OCI-M2 (cell line): ENCODE measurements around the gene LRP1B.
"Not testable (repeated sequence)": the region's sequence is repeated elsewhere in the genome, so short reads cannot be mapped to it uniquely, and the experiment has no call there.

Source experiments
- DNase-seq: peaks from one replicate; lab custom pipeline; 2025; ENCODE audit not compliant: unreplicated experiment; lab: John Stamatoyannopoulos, UW

LRP1B gene

GRCh38 chr2:140509765-140510164 is 1621.1 kb downstream of the LRP1B start:
- no peak for DNase-seq

GRCh38 chr2:140508756-140509155 is 1622.1 kb downstream of the LRP1B start:
- no peak for DNase-seq

GRCh38 chr2:140506606-140507005 is 1624.2 kb downstream of the LRP1B start:
- no peak for DNase-seq

GRCh38 chr2:140504601-140505000 is 1626.2 kb downstream of the LRP1B start:
- no peak for DNase-seq

GRCh38 chr2:140502951-140503630 is 1627.7 kb downstream of the LRP1B start:
- no peak for DNase-seq

GRCh38 chr2:140498360-140498759 is 1632.5 kb downstream of the LRP1B start:
- no peak for DNase-seq

GRCh38 chr2:140496714-140497113 is 1634.1 kb downstream of the LRP1B start:
- DNase-seq: no peak

GRCh38 chr2:140491876-140492275 is 1638.9 kb downstream of the LRP1B start:
- no peak for DNase-seq

GRCh38 chr2:140489193-140489592 is 1641.6 kb downstream of the LRP1B start:
- no peak for DNase-seq

- no peak for DNase-seq
These were observed 1649.7 kb downstream of the LRP1B start for GRCh38 chr2:140481136-140481535.

GRCh38 chr2:140473851-140474250 is 1657.0 kb downstream of the LRP1B start:
- no peak for DNase-seq

- DNase-seq: no peak
These were observed 1658.1 kb downstream of the LRP1B start for GRCh38 chr2:140472676-140473075.

- DNase-seq: no peak
These were observed 1665.5 kb downstream of the LRP1B start for GRCh38 chr2:140465301-140465700.

- no peak for DNase-seq
These were observed 1667.8 kb downstream of the LRP1B start for GRCh38 chr2:140462990-140463389.

GRCh38 chr2:140457483-140457882 is 1673.3 kb downstream of the LRP1B start:
- no peak for DNase-seq

- no peak for DNase-seq
These were observed 1675.5 kb downstream of the LRP1B start for GRCh38 chr2:140455315-140455714.

GRCh38 chr2:140454717-140455116 is 1676.1 kb downstream of the LRP1B start:
- no peak for DNase-seq

GRCh38 chr2:140451324-140451723 is 1679.5 kb downstream of the LRP1B start:
- no peak for DNase-seq

- DNase-seq: no peak
These were observed 1688.5 kb downstream of the LRP1B start for GRCh38 chr2:140442319-140442718.

- no peak for DNase-seq
These were observed 1690.0 kb downstream of the LRP1B start for GRCh38 chr2:140440815-140441214.

- no peak for DNase-seq
These were observed 1693.9 kb downstream of the LRP1B start for GRCh38 chr2:140436936-140437335.

GRCh38 chr2:140427033-140427432 is 1703.8 kb downstream of the LRP1B start:
- DNase-seq: not testable (repeated sequence)

- no peak for DNase-seq
These were observed 1706.3 kb downstream of the LRP1B start for GRCh38 chr2:140424471-140424870.
